Transverse colon (tissue), 3 donors: Measurements from ENCODE around the gene GEMIN5.

Experiments
- EP300 ChIP-seq: sonication (generic); formaldehyde crosslinking; IDR thresholded peaks from one replicate; pipeline ENCODE4 v1.6.1; 2017; ENCODE audit warnings: antibody characterized with exemption, low read depth
- POLR2AphosphoS5 ChIP-seq, 3 donors: sonication (generic); formaldehyde crosslinking; IDR thresholded peaks; one replicate each; pipeline ENCODE4 v1.6.1; 2016; ENCODE audit warnings: antibody characterized with exemption in 3 of 3

DNA sequence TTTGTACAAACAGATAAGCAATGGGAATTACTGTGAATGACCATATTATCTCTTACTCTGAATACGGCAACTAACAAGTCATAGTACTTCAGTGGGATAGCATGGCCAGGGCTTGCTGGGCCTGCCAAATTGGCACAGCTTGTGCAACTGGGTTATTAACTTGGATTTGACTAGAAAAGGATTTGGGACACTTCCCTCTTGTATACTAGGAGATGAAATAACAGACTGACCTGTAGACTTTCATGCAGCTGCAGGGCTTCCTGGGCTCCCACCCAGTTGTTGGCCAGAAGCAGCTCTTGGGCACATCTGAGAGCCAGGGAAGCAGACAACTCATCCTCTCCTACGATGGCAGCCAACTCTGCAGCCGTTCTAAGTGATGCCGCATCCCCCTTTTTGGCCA lies 39.8 kb downstream of the GEMIN5 start:
- TF ChIP-seq EP300 (no peak), POLR2AphosphoS5 (IDR thresholded peaks at IDR 0.05) (no peak)
